ENCODE results near the gene AKR1C3.

AKR1C3 gene

DNA sequence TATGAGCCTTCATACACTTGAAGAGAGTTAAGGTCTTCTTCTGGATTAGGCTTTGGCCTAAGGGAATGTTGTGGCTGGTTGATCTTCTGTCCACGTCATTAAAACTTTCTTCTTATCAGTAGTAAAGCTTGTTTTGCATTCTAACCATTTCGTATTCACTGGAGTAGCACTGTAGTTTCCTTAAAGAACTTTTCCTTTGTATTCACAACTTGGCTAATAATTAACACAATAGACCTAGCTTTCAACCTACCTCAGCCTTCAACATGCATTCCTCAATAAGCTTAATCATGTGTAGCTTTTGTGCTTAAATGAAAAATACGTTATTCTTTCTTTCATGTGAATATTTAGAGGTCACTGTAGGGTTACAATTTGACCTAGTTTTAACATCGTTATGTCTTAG is 48.0 kb downstream of the AKR1C3 start:
- DNase-seq: no peak

DNA sequence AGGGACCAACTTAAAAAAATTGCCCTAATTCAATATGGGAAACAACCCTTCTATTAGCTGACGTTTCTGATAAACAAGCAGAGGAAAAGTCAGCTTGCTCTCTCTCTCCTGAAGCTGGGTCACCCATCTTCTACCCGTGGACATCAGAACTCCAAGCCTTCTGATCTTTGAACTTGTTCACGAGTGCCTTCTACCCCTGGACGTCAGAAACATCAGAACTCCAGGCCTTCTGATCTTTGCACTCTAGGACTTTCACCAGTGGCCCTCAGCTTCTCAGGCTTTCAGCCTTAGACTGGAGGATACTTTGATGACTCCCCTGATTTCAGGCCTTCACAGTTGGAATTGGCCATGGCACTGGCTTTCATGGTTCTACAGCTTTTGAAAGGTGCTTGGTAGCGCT is 48.9 kb downstream of the AKR1C3 start:
- DNase-seq: no peak

DNA sequence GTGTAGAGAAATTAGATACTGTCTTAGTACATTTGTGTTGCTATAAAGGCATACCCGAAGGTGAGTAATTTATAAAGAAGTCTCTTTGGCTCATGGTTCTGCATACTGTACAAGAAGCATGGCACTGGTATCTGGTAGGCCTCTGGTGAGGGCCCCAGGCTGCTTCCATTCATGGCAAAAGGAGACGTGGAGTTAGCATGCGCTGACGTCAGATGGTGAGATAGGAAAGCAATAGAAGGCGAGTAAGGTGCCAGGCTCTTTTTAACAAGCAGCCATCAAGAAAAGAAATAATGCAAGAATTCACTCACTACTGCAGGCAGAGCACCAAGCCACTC is 52.7 kb downstream of the AKR1C3 start:
- DNase-seq: no peak

DNA sequence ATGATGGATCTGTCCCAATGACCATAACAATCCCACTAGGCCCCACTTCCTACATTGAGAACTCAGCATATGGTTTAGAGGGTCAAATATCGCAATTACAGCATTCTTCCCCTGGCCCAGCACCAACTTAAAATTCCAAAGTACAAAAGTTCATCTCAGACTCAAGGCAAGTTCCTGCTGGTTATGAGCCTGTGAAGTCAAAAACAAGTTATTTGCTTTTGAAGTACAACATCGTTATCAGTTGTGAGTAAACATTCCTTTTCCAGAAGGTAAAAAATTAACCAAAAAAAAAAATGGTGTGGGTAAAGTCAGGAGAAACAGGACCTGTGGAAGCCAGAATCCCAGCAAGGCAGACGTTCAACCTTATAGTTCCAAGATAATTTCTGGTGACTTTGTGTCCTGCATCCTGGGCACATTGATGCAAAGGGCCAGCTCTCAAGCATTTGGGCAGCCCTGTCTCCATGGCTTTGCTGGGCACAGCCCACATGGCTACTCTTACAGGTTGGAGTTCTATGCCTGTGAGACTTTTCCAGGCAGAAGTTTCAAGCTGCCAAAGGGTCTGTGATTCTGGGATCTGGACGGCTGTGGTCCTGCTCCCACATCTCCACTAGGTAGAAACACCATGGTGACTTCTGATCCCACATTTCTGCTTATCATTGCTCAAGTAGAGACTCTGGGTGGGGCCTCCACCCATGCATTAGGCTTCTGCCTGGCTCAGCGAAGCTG is 53.2 kb downstream of the AKR1C3 start:
- DNase-seq: no peak

DNA sequence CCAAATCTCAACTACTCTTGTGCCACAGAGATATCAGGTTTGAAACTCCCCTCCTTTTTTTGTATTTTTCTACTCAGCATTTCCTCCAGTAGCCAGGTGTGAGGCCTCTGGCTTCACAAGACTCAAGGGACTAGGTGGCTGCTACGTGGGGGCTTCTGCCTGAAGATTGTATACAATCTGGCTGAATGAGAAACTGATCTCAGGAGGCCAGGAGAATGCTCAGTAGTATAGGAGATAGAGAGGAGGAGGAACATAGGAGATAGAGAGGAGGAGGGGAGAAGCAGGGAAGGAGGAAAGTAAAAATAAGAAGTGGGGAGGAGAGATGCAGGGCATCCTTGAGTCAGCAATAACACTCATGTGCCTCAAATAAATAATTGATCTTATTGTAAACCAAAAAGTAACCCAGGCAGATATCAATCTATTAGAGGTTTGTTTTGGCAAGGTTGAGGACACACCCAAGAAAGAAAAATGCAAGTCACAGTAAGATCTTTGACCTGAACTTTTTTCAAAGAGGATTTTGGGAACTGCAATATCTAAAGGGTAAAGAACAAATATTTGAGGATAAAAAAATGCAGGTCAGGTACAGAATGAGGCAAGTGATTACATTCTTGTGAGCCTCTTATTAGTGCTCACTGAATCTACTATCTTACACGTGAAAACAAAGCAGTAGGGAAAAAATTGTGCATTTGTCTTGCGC is 53.9 kb downstream of the AKR1C3 start:
- no peak for DNase-seq

DNA sequence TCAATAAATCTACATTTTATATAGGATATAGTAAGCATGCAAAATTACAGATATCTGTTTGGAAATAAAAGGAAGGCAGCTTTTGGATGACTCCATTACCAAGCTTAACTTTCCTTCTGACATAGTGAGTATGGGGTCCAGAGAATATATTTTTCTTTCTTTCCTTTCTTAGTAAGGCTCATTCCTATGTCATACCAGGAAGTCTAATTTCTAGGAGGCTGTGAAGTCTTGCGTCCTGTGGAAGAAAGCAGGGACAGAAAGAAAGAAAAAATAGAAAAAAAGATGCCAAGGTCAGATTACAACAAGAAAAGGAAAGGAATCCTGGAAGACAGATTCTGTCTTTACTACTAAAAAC is 54.4 kb downstream of the AKR1C3 start:
- DNase-seq: no peak

DNA sequence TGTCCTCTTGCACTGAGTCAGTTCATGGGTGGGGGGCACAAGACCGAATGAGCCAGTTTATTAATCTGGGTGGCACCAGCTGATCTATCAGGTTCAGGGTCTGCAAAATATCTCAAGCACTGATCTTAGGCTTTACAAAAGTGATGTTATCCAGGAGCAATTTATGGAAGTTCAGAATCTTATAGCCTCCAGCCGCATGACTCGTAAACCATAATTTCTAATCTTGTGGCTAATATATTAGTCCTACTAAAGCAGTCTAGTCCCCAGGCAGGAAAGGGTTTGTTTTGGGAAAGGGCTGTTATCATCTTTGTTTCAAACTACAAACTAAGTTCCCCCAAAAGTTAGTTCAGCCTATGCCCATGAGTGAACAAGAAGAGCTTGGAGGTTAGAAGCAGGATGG is 56.9 kb downstream of the AKR1C3 start:
- no peak for DNase-seq

DNA sequence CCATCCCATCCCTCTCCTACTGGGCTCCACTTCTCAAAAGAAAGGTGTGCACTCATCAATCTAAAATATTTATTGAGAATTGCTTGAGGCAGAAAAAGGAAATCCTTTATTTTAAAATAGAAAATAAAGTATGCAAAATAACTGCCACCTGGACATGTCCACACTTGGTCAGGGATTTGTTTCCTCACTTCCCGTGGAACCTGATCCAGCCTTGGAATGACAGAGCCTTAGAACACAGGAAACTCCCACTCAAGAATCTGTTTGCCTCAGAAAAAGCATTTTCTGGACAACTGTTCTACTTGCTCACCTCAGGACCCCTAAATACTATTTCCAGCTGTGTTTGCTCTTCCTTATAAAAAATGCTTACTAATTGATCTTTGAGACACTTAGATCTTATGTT is 61.7 kb downstream of the AKR1C3 start:
- DNase-seq: no peak
